Heart right ventricle (tissue), 16 donors: Measurements from ENCODE around the gene TMSB10. TPM values are rescaled to one million over a fixed set of nuclear protein-coding genes. Genes with fewer than 3 reads are reported as not detected.

ENCODE experiments used
- ATAC-seq, 8 donors: fragments of 200-7000 bp; cut with Tn5 transposase; one replicate each; pipeline ENCODE4 v1.9.1; 2020; ENCODE audit warnings: mild to moderate bottlenecking in 8 of 8, moderate library complexity in 8 of 8, moderate number of reproducible peaks in 1 of 8
- DNase-seq, 2 donors: peaks; one replicate each; pipeline ENCODE4 v3.0.0-alpha.2; 2020
- H3K27ac ChIP-seq, 10 donors: fragments of 200-600 bp; sonication (generic) in 2 of 10; one replicate each; pipeline versions ENCODE4 v1.5.0 to v1.8.0; 2020 to 2022; ENCODE audit warnings: mild to moderate bottlenecking in 3 of 10
- H3K27me3 ChIP-seq, 7 donors: fragments of 200-600 bp; one replicate each; pipeline ENCODE4 v1.8.0; 2021 to 2022; ENCODE audit warnings: mild to moderate bottlenecking in 2 of 7
- H3K36me3 ChIP-seq, 9 donors: fragments of 200-600 bp; sonication (generic) in 1 of 9; one replicate each; pipeline versions ENCODE4 v1.5.0 to v1.8.0; 2020 to 2022; ENCODE audit warnings: mild to moderate bottlenecking in 2 of 9
- H3K4me1 ChIP-seq, 9 donors: fragments of 200-600 bp; sonication (generic) in 1 of 9; one replicate each; pipeline versions ENCODE4 v1.5.0 to v1.8.0; 2020 to 2022; ENCODE audit warnings: mild to moderate bottlenecking in 4 of 9
- H3K4me3 ChIP-seq, 10 donors: fragments of 200-600 bp; sonication (generic) in 2 of 10; one replicate each; pipeline versions ENCODE4 v1.5.0 to v1.8.0; 2020 to 2022; ENCODE audit warnings: mild to moderate bottlenecking in 7 of 10, moderate library complexity in 2 of 10
- H3K9me3 ChIP-seq, 11 donors: fragments of 200-600 bp in 10 of 11; sonication (generic) in 2 of 11; one replicate each; pipeline versions ENCODE4 v1.5.0 to v1.8.0; 2013 to 2022; ENCODE audit warnings: mild to moderate bottlenecking in 2 of 11, control low read depth in 1 of 11, moderate library complexity in 1 of 11
- whole genome bisulfite sequencing, 2 donors: extraction: QIAGEN DNeasy Blood & Tissue Kit; methylation state at CpG; one replicate each; pipeline ENCODE4 v1.1.7; 2013; ENCODE audit warnings: inconsistent platforms in 1 of 2; 5-methylcytosine and 5-hydroxymethylcytosine counted together
- intact Hi-C, 10 donors: fragments of 100-400 bp; cut with DNase I; formaldehyde crosslinking; loops; one replicate each; pipeline versions ENCODE4 v1.11.1 to v1.14.2; 2022
- polyA plus RNA-seq, 2 donors: library from polyadenylated mRNA; stranded (reverse); fragments of 200-250 nt; gene quantifications; one replicate each; pipeline ENCODE4 v1.2.3, GENCODE V29; 2013
- total RNA-seq, 10 donors: library from RNA; stranded (reverse); fragmentation: NEBNext Ultra II Directional in 3 of 10; extraction: Animal tissue kit (Norgen Biotek cat#: 25700) in 3 of 10; gene quantifications; one replicate each; pipeline versions ENCODE4 v1.2.1 to v1.2.4, GENCODE V29; 2021 to 2023
- TF ChIP-seq, protein P1 (sequence below), 9 donors: fragments of 200-600 bp; sonication (generic) in 2 of 9; IDR thresholded peaks; one replicate each; pipeline versions ENCODE4 v1.5.0 to v1.8.0; 2021 to 2022; ENCODE audit warnings: antibody characterized with exemption in 9 of 9, mild to moderate bottlenecking in 5 of 9, moderate library complexity in 1 of 9
- donor health status: Arrhythmogenic right ventricular cardiomyopathy.
- donor health status: ischemic (EF 13 %, LVEDD 7.1; RV severe dilation, severe dysfunction).
- donor health status: healthy with polysubstance abuse.
- donor health status: DM: no; HTN: yes; CAD: no.
- donor health status: DM: no; HTN: no; CAD: no.
- donor health status: ischemic (EF 25% LVEDD 6.9; RV normal size, moderate dysfunction).
- donor health status: ischemic (EF 25% LVEDD 5.7; RV mildly dilated, moderate dysfunction).
- donor health status: healthy.
- donor health status: DM: yes; HTN: yes; CAD: no.
- donor health status: Ischemic cardiomyopathy.
- donor health status: ischemic (EF 35%, LVEDD 5.7; RV mildly dilated, moderate dysfunction).
- donor health status: nonischemic (EF 11% LVEDD 7.7; RV severe dilation, severe dysfunction).
- donor health status: DM: yes; HTN: yes; CAD: no.
- donor health status: PGD.
- donor health status: ischemic (EF 29% LVEDD 5.4; RV normal size, mild dysfunction).
- donor health status: nonischemic (EF 23%, LVEDD 6.1; RV moderate dilation, normal function).

TMSB10 gene
- total and polyA plus RNA-seq, 12 donors, result 217 to 2,308 (median 343) TPM

DNA sequence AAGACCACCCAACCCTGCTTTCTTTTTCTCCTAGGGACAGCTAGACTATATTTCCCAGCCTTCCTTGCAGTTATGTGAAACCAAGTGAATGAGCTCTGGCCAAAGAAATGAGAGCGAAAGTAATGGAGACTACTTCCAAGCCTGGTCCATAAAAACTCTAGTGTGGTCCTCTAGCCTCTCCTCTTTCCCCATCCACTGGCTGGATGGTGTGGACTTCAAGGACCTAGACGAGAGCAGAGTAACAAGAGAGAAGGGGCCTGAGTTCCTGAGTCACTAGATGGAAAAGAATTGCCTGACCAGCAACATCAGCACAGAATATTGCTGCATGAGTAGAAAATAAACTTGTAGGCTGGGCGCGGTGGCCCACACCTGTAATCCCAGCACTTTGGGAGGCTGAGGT, 2.9 kb upstream of the TMSB10 start:
- Histone ChIP-seq H3K27me3 (no peaks in the 10 kb centered on the region), H3K27ac (no peak overlapping the region), H3K36me3 (peaks cover 0 to 9% (median 0%) of the 10 kb centered on the region in 9 donors), H3K4me3 (no peak overlapping the region), H3K9me3 (no peaks in the 10 kb centered on the region), H3K4me1 (peaks cover 0 to 58% (median 21%) of the 10 kb centered on the region in 9 donors)
- ATAC-seq (no peak), DNase-seq (no peak)
- intact Hi-C loops, result no loop called here
- 96% methylated on average over 4 of the region's 4 CpGs for WGBS, 2 donors
- TF ChIP-seq, protein P1, sequence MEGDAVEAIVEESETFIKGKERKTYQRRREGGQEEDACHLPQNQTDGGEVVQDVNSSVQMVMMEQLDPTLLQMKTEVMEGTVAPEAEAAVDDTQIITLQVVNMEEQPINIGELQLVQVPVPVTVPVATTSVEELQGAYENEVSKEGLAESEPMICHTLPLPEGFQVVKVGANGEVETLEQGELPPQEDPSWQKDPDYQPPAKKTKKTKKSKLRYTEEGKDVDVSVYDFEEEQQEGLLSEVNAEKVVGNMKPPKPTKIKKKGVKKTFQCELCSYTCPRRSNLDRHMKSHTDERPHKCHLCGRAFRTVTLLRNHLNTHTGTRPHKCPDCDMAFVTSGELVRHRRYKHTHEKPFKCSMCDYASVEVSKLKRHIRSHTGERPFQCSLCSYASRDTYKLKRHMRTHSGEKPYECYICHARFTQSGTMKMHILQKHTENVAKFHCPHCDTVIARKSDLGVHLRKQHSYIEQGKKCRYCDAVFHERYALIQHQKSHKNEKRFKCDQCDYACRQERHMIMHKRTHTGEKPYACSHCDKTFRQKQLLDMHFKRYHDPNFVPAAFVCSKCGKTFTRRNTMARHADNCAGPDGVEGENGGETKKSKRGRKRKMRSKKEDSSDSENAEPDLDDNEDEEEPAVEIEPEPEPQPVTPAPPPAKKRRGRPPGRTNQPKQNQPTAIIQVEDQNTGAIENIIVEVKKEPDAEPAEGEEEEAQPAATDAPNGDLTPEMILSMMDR (IDR thresholded peaks at IDR 0.05), result no peak

DNA sequence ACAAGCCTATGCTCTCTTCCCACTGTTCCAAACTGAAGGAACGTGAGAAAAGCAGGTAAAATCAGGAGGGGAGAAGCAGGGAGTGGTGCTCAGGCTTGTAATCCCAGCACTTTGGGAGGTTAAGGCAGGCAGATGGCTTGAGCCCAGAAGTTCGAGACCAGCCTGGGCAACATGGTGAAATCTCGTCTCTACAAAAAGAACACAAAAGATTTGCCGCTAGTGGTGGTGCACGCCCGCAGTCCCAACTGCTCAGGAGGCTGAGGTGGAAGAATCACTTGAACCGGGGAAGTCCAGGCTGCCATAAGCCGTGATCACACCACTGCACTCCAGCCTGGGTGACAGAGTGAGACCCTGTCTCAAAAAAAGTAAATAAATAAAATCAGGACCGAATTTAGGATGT, 1.3 kb upstream of the TMSB10 start:
- DNase-seq (no peak), ATAC-seq (no peak)
- Histone ChIP-seq H3K27ac (peak overlapping the region; percentile 83 to 99 (median 97)), H3K4me1 (peaks cover 0 to 58% (median 8%) of the 10 kb centered on the region in 9 donors), H3K4me3 (peak overlapping the region in 7 of 10 donors; percentile 62 to 98 (median 82)), H3K27me3 (no peaks in the 10 kb centered on the region), H3K9me3 (peaks cover 0 to 4% (median 0%) of the 10 kb centered on the region in 11 donors), H3K36me3 (peaks cover 0 to 9% (median 0%) of the 10 kb centered on the region in 9 donors)
- 86 to 90% methylated on average over 9 of the region's 9 CpGs for WGBS, 2 donors
- intact Hi-C loops, result loop anchor here in 1 of 10 donors (2.0 kb wide), 1 partner anchor 21 kb away; no protein-coding TSS in a partner anchor
- TF ChIP-seq, protein P1 (IDR thresholded peaks at IDR 0.05), result no peak

DNA sequence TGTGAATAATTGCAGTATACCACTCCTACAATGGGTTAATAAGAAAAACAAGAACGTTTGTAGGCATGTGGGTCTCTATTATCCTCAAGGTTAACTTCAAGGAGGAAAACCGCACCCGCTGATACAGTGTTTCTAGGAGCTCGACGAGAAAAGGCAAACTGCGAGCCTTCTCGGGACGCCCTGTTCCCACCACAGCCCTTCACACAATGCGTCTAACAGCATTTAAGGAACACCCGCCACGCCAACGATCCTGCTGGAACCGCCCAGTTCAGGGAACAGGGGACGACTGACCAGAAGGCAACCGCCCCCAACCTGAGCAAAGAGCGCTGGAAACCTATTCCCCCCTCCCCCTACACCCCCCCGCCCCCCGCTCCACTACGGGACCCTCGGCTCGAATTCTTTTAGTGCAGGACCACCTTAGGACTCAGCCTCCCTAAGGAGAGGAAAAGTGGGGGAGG, 710 bp upstream of the TMSB10 start:
- peaks cover 0 to 4% (median 0%) of the 10 kb centered on the region in 11 donors for H3K9me3 ChIP-seq
- peak overlapping the region; percentile 62 to 98 (median 90) for H3K4me3 ChIP-seq
- peak; percentile 79 to 82 for DNase-seq
- peaks cover 0 to 53% (median 8%) of the 10 kb centered on the region in 9 donors for H3K4me1 ChIP-seq
- ATAC-seq, result peak; percentile 52 to 84 (median 72)
- 0 to 1% methylated on average over 20 to 21 of the region's 21 CpGs for WGBS, 2 donors
- peaks cover 0 to 9% (median 0%) of the 10 kb centered on the region in 9 donors for H3K36me3 ChIP-seq
- peak overlapping the region; percentile 92 to 99 (median 97) for H3K27ac ChIP-seq
- intact Hi-C loops, result loop anchor here in 4 of 10 donors (1.0 to 2.0 kb wide), 3 partner anchors 20 to 21 kb away; no protein-coding TSS in a partner anchor
- TF ChIP-seq, protein P1 (IDR thresholded peaks at IDR 0.05), result no peak
- no peaks in the 10 kb centered on the region for H3K27me3 ChIP-seq

DNA sequence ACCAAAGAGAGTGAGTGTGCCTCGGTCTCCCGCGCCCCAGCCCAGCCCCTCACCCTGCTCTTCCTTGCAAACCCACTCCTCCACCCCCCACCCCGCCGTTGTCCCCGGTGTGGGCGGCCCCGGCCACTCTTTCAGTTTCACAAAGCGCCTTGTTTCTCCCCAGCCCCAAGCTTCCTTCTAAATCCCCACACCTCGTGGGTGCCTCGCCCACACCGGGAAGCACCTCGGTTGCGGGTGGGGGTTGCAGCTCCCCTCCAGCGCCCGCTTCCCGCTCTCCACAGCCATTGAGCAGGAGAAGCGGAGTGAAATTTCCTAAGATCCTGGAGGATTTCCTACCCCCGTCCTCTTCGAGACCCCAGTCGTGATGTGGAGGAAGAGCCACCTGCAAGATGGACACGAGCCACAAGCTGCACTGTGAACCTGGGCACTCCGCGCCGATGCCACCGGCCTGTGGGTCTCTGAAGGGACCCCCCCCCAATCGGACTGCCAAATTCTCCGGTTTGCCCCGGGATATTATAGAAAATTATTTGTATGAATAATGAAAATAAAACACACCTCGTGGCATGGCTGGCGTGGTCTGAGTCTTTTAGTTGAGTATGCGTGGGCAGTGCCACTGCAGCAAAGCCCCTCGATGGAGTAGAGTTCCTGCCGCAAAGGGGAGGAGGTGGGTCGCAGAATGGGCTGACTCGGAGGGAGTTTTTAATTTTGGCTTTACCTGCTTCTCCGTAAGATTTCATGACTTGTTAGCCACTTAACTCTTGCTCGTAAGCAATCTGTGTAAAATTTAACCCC, 848 bp downstream of the TMSB10 start:
- DNase-seq (peak; percentile 40 to 45), ATAC-seq (peak; percentile 0 to 21 (median 12))
- WGBS, 2 donors, result 4 to 8% methylated on average over 37 to 38 of the region's 38 CpGs
- Histone ChIP-seq H3K4me1 (peaks cover 0 to 38% (median 8%) of the 10 kb centered on the region in 9 donors), H3K27me3 (no peaks in the 10 kb centered on the region), H3K4me3 (peak overlapping the region; percentile 62 to 98 (median 90)), H3K27ac (peak overlapping the region; percentile 92 to 99 (median 97)), H3K9me3 (peaks cover 0 to 4% (median 0%) of the 10 kb centered on the region in 11 donors), H3K36me3 (peaks cover 0 to 9% (median 0%) of the 10 kb centered on the region in 9 donors)
- TF ChIP-seq, protein P1 (IDR thresholded peaks at IDR 0.05), result no peak
- intact Hi-C loops, result no loop called here
